H9 (cell line): ENCODE data around the gene ZNRF3. TPM values are rescaled to one million over a fixed set of nuclear protein-coding genes. Genes with fewer than 3 reads are reported as not detected.

Source experiments
- DNase-seq: peaks from one replicate; pipeline ENCODE4 v3.0.0-alpha.2; 2017
- H2AFZ ChIP-seq: one replicate; pipeline ENCODE4 v1.6.1; 2013; ENCODE audit warnings: mild to moderate bottlenecking, low read length, control low read depth, moderate library complexity
- H2AK5ac ChIP-seq: 2 replicates; pipeline ENCODE4 v1.6.1; 2013; ENCODE audit warnings: low read length, control low read depth, mixed read lengths; ENCODE audit not compliant: insufficient read length
- H2BK120ac ChIP-seq: one replicate; pipeline ENCODE4 v1.6.1; 2013; ENCODE audit warnings: low read depth, mild to moderate bottlenecking, low read length, control low read depth, inconsistent platforms; ENCODE audit not compliant: poor library complexity, severe bottlenecking
- H2BK12ac ChIP-seq: 2 replicates; pipeline ENCODE4 v1.6.1; 2013; ENCODE audit warnings: low read length, control low read depth, mixed read lengths, low read depth; ENCODE audit not compliant: insufficient read length
- H2BK15ac ChIP-seq: 2 replicates; pipeline ENCODE4 v1.6.1; 2013; ENCODE audit warnings: low read depth, low read length, control low read depth
- H2BK20ac ChIP-seq: one replicate; pipeline ENCODE4 v1.6.1; 2013; ENCODE audit warnings: low read depth, mild to moderate bottlenecking, low read length, control low read depth, inconsistent platforms; ENCODE audit not compliant: poor library complexity, severe bottlenecking
- H2BK5ac ChIP-seq: 2 replicates; pipeline ENCODE4 v1.6.1; 2013; ENCODE audit warnings: low read length, control low read depth, mixed read lengths; ENCODE audit not compliant: insufficient read length
- H3K14ac ChIP-seq: 2 replicates; pipeline ENCODE4 v1.6.1; 2013; ENCODE audit warnings: low read length, control low read depth; ENCODE audit not compliant: insufficient read depth
- H3K18ac ChIP-seq: 2 replicates; pipeline ENCODE4 v1.6.1; 2013; ENCODE audit warnings: low read depth, mild to moderate bottlenecking, mixed read lengths, low read length, control low read depth; ENCODE audit not compliant: insufficient read length
- H3K23ac ChIP-seq: 2 replicates; pipeline ENCODE4 v1.6.1; 2013; ENCODE audit warnings: low read length, control low read depth, mixed read lengths, low read depth; ENCODE audit not compliant: insufficient read length
- H3K23me2 ChIP-seq: 2 replicates; pipeline ENCODE4 v1.6.1; 2013; ENCODE audit warnings: low read depth, mild to moderate bottlenecking, mixed read lengths, low read length, control low read depth; ENCODE audit not compliant: insufficient read length, poor library complexity, severe bottlenecking
- H3K27ac ChIP-seq: 2 replicates; pipeline ENCODE4 v1.5.1; 2013; ENCODE audit warnings: low read length, control low read depth, mixed read lengths, low read depth; ENCODE audit not compliant: insufficient read length
- H3K27me3 ChIP-seq: 2 replicates; pipeline ENCODE4 v1.6.1; 2013; ENCODE audit warnings: low read length, control low read depth, inconsistent platforms; ENCODE audit not compliant: insufficient read depth
- H3K4ac ChIP-seq: 2 replicates; pipeline ENCODE4 v1.6.1; 2013; ENCODE audit warnings: low read depth, mild to moderate bottlenecking, control low read depth, inconsistent platforms, low read length, moderate library complexity
- H3K4me1 ChIP-seq: 2 replicates; pipeline ENCODE4 v1.6.1; 2013; ENCODE audit warnings: low read length, control low read depth, inconsistent platforms; ENCODE audit not compliant: insufficient read depth
- H3K4me2 ChIP-seq: 2 replicates; pipeline ENCODE4 v1.6.1; 2013; ENCODE audit warnings: low read length, control low read depth, mixed read lengths; ENCODE audit not compliant: insufficient read length, insufficient read depth
- H3K56ac ChIP-seq: 2 replicates; pipeline ENCODE4 v1.6.1; 2013; ENCODE audit warnings: low read depth, mild to moderate bottlenecking, mixed read lengths, low read length, control low read depth; ENCODE audit not compliant: insufficient read length
- H3K79me1 ChIP-seq: 2 replicates; pipeline ENCODE4 v1.6.1; 2013; ENCODE audit warnings: low read depth, mild to moderate bottlenecking, moderate library complexity, low read length, control low read depth, inconsistent platforms; ENCODE audit not compliant: insufficient read depth, poor library complexity, severe bottlenecking
- H3K79me2 ChIP-seq: 2 replicates; pipeline ENCODE4 v1.6.1; 2013; ENCODE audit warnings: low read length, control low read depth, inconsistent platforms; ENCODE audit not compliant: insufficient read depth
- H3K9ac ChIP-seq: 2 replicates; pipeline ENCODE4 v1.6.1; 2013; ENCODE audit warnings: low read length, control low read depth, mixed read lengths; ENCODE audit not compliant: insufficient read length; ENCODE audit errors: extremely low read depth
- H3K9me3 ChIP-seq: one replicate; pipeline ENCODE4 v1.6.1; 2013; ENCODE audit warnings: low read depth, low read length, inconsistent platforms; ENCODE audit not compliant: control insufficient read depth
- H3T11ph ChIP-seq: one replicate; pipeline ENCODE4 v1.6.1; 2013; ENCODE audit warnings: mild to moderate bottlenecking, low read length, control low read depth, inconsistent platforms
- H4K20me1 ChIP-seq: one replicate; pipeline ENCODE4 v1.6.1; 2013; ENCODE audit not compliant: control insufficient read depth, insufficient read length, insufficient read depth
- H4K5ac ChIP-seq: 2 replicates; pipeline ENCODE4 v1.6.1; 2013; ENCODE audit warnings: low read depth, mild to moderate bottlenecking, mixed read lengths, low read length, control low read depth; ENCODE audit not compliant: insufficient read length
- H4K8ac ChIP-seq: replicated peaks from 2 replicates; pipeline ENCODE4 v1.6.1; 2013; ENCODE audit warnings: low read length, control low read depth, mixed read lengths, low read depth; ENCODE audit not compliant: insufficient read length
- H4K91ac ChIP-seq: 2 replicates; pipeline ENCODE4 v1.6.1; 2013; ENCODE audit warnings: low read depth, mild to moderate bottlenecking, moderate library complexity, mixed read lengths, low read length, control low read depth; ENCODE audit not compliant: insufficient read length
- H3K27ac Mint-ChIP-seq, 3 experiments: 2 replicates in 2 of 3; 3 replicates in 1 of 3; pipeline ENCODE4 v1.8.0; 2020 to 2021; ENCODE audit warnings: mixed read lengths in 3 of 3, mild to moderate bottlenecking in 1 of 3, moderate library complexity in 1 of 3
- H3K27me3 Mint-ChIP-seq: 2 replicates; pipeline ENCODE4 v1.8.0; 2021; ENCODE audit warnings: low read depth, mild to moderate bottlenecking, moderate library complexity, mixed read lengths
- H3K36me3 Mint-ChIP-seq, 3 experiments: 2 replicates in 2 of 3; 3 replicates in 1 of 3; pipeline ENCODE4 v1.8.0; 2020 to 2021; ENCODE audit warnings: low read depth in 3 of 3, mixed read lengths in 3 of 3; ENCODE audit not compliant: insufficient read depth in 1 of 3
- H3K4me1 Mint-ChIP-seq, 2 experiments: 2 replicates each; pipeline ENCODE4 v1.8.0; 2020; ENCODE audit warnings: mixed read lengths in 2 of 2
- H3K4me3 Mint-ChIP-seq, 2 experiments: 2 replicates in 1 of 2; 3 replicates in 1 of 2; pipeline ENCODE4 v1.8.0; 2020 to 2021; ENCODE audit warnings: mild to moderate bottlenecking in 2 of 2, mixed read lengths in 2 of 2, moderate library complexity in 1 of 2
- H3K9me3 Mint-ChIP-seq, 2 experiments: 2 replicates in 1 of 2; 3 replicates in 1 of 2; pipeline ENCODE4 v1.8.0; 2020; ENCODE audit warnings: mild to moderate bottlenecking in 2 of 2, mixed read lengths in 2 of 2, moderate library complexity in 1 of 2
- CTCF ChIP-seq: fragments of 200-600 bp; sonication (generic); conservative IDR thresholded peaks from 3 replicates; pipeline ENCODE4 v1.8.0; 2021; ENCODE audit warnings: antibody characterized with exemption, mild to moderate bottlenecking
- WGBS: extraction: QIAGEN DNeasy Blood & Tissue Kit; methylation state at CpG from one replicate; pipeline ENCODE4 v1.1.7; 2013; ENCODE audit warnings: missing lambda C conversion rate, low lambda C conversion rate, mixed read lengths; ENCODE audit not compliant: insufficient read length; ENCODE audit errors: extremely low coverage; 5-methylcytosine and 5-hydroxymethylcytosine counted together
- total RNA-seq: library from RNA; stranded (reverse); gene quantifications from 2 replicates; pipeline ENCODE4 v1.2.1, GENCODE V29; 2021

ZNRF3 gene
- total RNA-seq, 1 experiment from 2014 or later: 20.6 TPM

GRCh38 chr22:28838971-28839370, 44.4 kb upstream of the ZNRF3 start:
- DNase-seq: no peak
- Histone ChIP-seq H3K9me3 (no peaks in the 10 kb centered on the region), H3K18ac (no peak overlapping the region), H3K23me2 (no peaks in the 10 kb centered on the region), H3K4me2 (no peak overlapping the region), H3K79me1 (no peaks in the 10 kb centered on the region), H3K27ac (no peak overlapping the region), H3K14ac (no peak overlapping the region), H3K4ac (no peak overlapping the region), H3K9ac (no peak overlapping the region), H4K8ac (no peak overlapping the region), H4K20me1 (no peaks in the 10 kb centered on the region), H2BK15ac (no peak overlapping the region), H2AFZ (no peak overlapping the region), H3K56ac (no peak overlapping the region), H3K27me3 (no peaks in the 10 kb centered on the region), H3K4me1 (no peaks in the 10 kb centered on the region), H3K79me2 (no peaks in the 10 kb centered on the region), H2AK5ac (no peak overlapping the region), H2BK12ac (no peak overlapping the region), H3T11ph (no peak overlapping the region), H2BK20ac (no peak overlapping the region), H2BK5ac (no peak overlapping the region), H3K23ac (no peak overlapping the region), H4K5ac (no peak overlapping the region), H2BK120ac (no peak overlapping the region), H4K91ac (no peak overlapping the region)
- Mint-ChIP-seq H3K9me3 (no peaks in the 10 kb centered on the region; a peak in 1 of 5 replicates), H3K27me3 (peaks cover 1% of the 10 kb centered on the region; the same call in 1 of the 2 replicates), H3K27ac (no peak overlapping the region), H3K36me3 (no peaks in the 10 kb centered on the region), H3K4me1 (peaks cover 3 to 4% of the 10 kb centered on the region in 2 experiments; a peak in 2 of 4 replicates), H3K4me3 (0 out of 5 replicates have a peak overlapping the region, but pooled peaks of 1 of the 2 experiments have one; percentile 5)
- no CpG with 5 or more reads among the region's 5 CpGs for WGBS
- TF ChIP-seq CTCF: no peak
